Esophagus muscularis mucosa (tissue), 3 donors: ENCODE data around the gene MYO1D.

ENCODE experiments used
- CTCF ChIP-seq, 3 experiments: fragments of 200-600 bp in 2 of 3; fragments of 450-650 bp in 1 of 3; sonication (generic) in 2 of 3; IDR thresholded peaks; one replicate each; pipeline ENCODE4 v1.5.1; 2017 to 2019; ENCODE audit warnings: antibody characterized with exemption in 3 of 3, mild to moderate bottlenecking in 2 of 3, moderate library complexity in 1 of 3
- POLR2AphosphoS5 ChIP-seq, 2 donors: sonication (generic); formaldehyde crosslinking; IDR thresholded peaks; one replicate each; pipeline ENCODE4 v1.6.1; 2017; ENCODE audit warnings: antibody characterized with exemption in 2 of 2

DNA sequence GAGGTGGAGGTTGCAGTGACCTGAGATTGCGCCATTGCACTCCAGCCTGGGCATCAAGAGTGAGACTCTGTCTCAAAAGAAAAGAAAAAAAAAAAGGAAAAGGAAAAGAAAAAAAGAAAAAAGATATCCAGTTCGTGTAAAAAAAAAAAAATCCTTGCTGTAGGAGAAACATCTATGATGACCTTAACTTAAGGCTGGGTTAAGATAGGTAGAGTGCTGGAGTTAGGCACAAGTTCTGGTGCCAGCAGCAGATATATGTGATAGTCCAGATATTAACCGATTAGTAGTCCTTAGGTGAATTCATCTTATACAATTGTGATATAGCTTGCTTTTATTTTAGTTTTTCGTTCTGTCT, 415.4 kb downstream of the MYO1D start:
- TF ChIP-seq CTCF (IDR thresholded peaks at IDR 0.05) (no peak), POLR2AphosphoS5 (IDR thresholded peaks at IDR 0.05) (no peak)
